HEK293 (cell line): Measurements from ENCODE around the gene PIWIL1.

Experiments used
- REST ChIP-seq: fragments of 450-650 bp; formaldehyde crosslinking; IDR thresholded peaks from 2 replicates; pipeline ENCODE4 v1.5.1; 2016; ENCODE audit warnings: missing biosample characterization, missing genetic modification characterization
- TCF7L2 ChIP-seq: IDR thresholded peaks from 2 replicates; pipeline ENCODE4 v1.6.1; 2011; ENCODE audit warnings: low read depth, mild to moderate bottlenecking, inconsistent platforms, low read length, moderate library complexity, borderline replicate concordance

- no peak for TF ChIP-seq REST (tag by site-specific recombination)
- TF ChIP-seq TCF7L2, result no peak
These were observed 36.1 kb upstream of the PIWIL1 start for GRCh38 chr12:130301559-130301958.
